Mesenchymal stem cell (in vitro differentiated cells and primary cell): ENCODE measurements around the gene DSCAML1.

Source experiments
- DNase-seq: peaks from one replicate; pipeline ENCODE4 v3.0.0-alpha.2; 2013
- H2AFZ ChIP-seq: one replicate; pipeline ENCODE4 v1.6.1; 2013; ENCODE audit warnings: low read depth, mild to moderate bottlenecking, control low read depth, inconsistent platforms, low read length, moderate library complexity
- H2AK5ac ChIP-seq: 2 replicates; pipeline ENCODE4 v1.6.1; 2013; ENCODE audit warnings: low read length, moderate library complexity, mild to moderate bottlenecking, inconsistent platforms; ENCODE audit not compliant: severe bottlenecking
- H2BK120ac ChIP-seq: one replicate; pipeline ENCODE4 v1.6.1; 2013; ENCODE audit warnings: low read depth, mild to moderate bottlenecking, inconsistent platforms, low read length, moderate library complexity
- H2BK12ac ChIP-seq, 2 experiments: one replicate each; pipeline ENCODE4 v1.6.1; 2013; ENCODE audit warnings: inconsistent platforms in 2 of 2, low read length in 2 of 2, mild to moderate bottlenecking in 2 of 2, moderate library complexity in 2 of 2, control low read depth in 1 of 2
- H2BK15ac ChIP-seq: one replicate; pipeline ENCODE4 v1.6.1; 2013; ENCODE audit warnings: mild to moderate bottlenecking, low read depth, inconsistent platforms; ENCODE audit not compliant: poor library complexity, severe bottlenecking
- H2BK5ac ChIP-seq: 2 replicates; pipeline ENCODE4 v1.6.1; 2013; ENCODE audit warnings: low read depth, mild to moderate bottlenecking, low read length, control low read depth, inconsistent platforms; ENCODE audit not compliant: poor library complexity, severe bottlenecking
- H3K14ac ChIP-seq, 2 experiments: one replicate each; pipeline ENCODE4 v1.6.1; 2013; ENCODE audit warnings: inconsistent platforms in 2 of 2, low read length in 2 of 2, control low read depth in 1 of 2, mild to moderate bottlenecking in 1 of 2, moderate library complexity in 1 of 2
- H3K18ac ChIP-seq, 2 experiments: one replicate each; pipeline ENCODE4 v1.6.1; 2013; ENCODE audit warnings: inconsistent platforms in 2 of 2, low read length in 2 of 2, control low read depth in 1 of 2, low read depth in 1 of 2, mild to moderate bottlenecking in 1 of 2
- H3K23ac ChIP-seq, 2 experiments: one replicate each; pipeline ENCODE4 v1.6.1; 2013; ENCODE audit warnings: inconsistent platforms in 2 of 2, low read length in 2 of 2, mild to moderate bottlenecking in 2 of 2, moderate library complexity in 2 of 2, control low read depth in 1 of 2
- H3K27ac ChIP-seq: 2 replicates; pipeline ENCODE4 v1.5.1; 2013; ENCODE audit warnings: mild to moderate bottlenecking, moderate library complexity, low read length, control low read depth, inconsistent platforms; ENCODE audit not compliant: poor library complexity, severe bottlenecking
- H3K27me3 ChIP-seq, 2 experiments: 2 replicates each; pipeline versions ENCODE4 v1.6.1 to v1.7.0; 2013; ENCODE audit warnings: low read length in 2 of 2, mild to moderate bottlenecking in 2 of 2, moderate library complexity in 2 of 2, control low read depth in 1 of 2, inconsistent platforms in 1 of 2; ENCODE audit not compliant: control insufficient read depth in 1 of 2, insufficient read depth in 1 of 2
- H3K36me3 ChIP-seq, 2 experiments: 2 replicates each; pipeline versions ENCODE4 v1.6.1 to v1.7.0; 2013; ENCODE audit warnings: low read length in 2 of 2, control low read depth in 1 of 2, inconsistent platforms in 1 of 2, low read depth in 1 of 2, mild to moderate bottlenecking in 1 of 2; ENCODE audit not compliant: insufficient read depth in 2 of 2, control insufficient read depth in 1 of 2
- H3K4ac ChIP-seq, 2 experiments: one replicate each; pipeline ENCODE4 v1.6.1; 2013; ENCODE audit warnings: inconsistent platforms in 2 of 2, low read length in 2 of 2, mild to moderate bottlenecking in 2 of 2, moderate library complexity in 2 of 2, control low read depth in 1 of 2, low read depth in 1 of 2
- H3K4me1 ChIP-seq: 2 replicates; pipeline ENCODE4 v1.6.1; 2013; ENCODE audit warnings: low read depth, low read length, control low read depth; ENCODE audit not compliant: control insufficient read depth, insufficient read depth
- H3K4me2 ChIP-seq: 2 replicates; pipeline ENCODE4 v1.6.1; 2013; ENCODE audit warnings: low read length, mild to moderate bottlenecking, inconsistent platforms; ENCODE audit not compliant: poor library complexity, severe bottlenecking
- H3K4me3 ChIP-seq, 2 experiments: 2 replicates each; pipeline versions ENCODE4 v1.5.1 to v1.7.0; 2013; ENCODE audit warnings: low read length in 2 of 2, mild to moderate bottlenecking in 2 of 2, control low read depth in 1 of 2, low read depth in 1 of 2; ENCODE audit not compliant: insufficient read depth in 1 of 2
- H3K79me1 ChIP-seq: replicated peaks from 2 replicates; pipeline ENCODE4 v1.6.1; 2013; ENCODE audit warnings: mild to moderate bottlenecking, control low read depth, low read length, inconsistent platforms; ENCODE audit not compliant: poor library complexity, severe bottlenecking
- H3K9ac ChIP-seq: 2 replicates; pipeline ENCODE4 v1.7.0; 2013; ENCODE audit warnings: mild to moderate bottlenecking, low read length, moderate library complexity
- H3K9me3 ChIP-seq: 2 replicates; pipeline ENCODE4 v1.7.0; 2013; ENCODE audit warnings: mild to moderate bottlenecking, low read length; ENCODE audit not compliant: control insufficient read depth
- H4K8ac ChIP-seq: one replicate; pipeline ENCODE4 v1.6.1; 2013; ENCODE audit warnings: inconsistent platforms, mild to moderate bottlenecking, low read length, moderate library complexity
- H4K91ac ChIP-seq: one replicate; pipeline ENCODE4 v1.6.1; 2013; ENCODE audit warnings: mild to moderate bottlenecking, low read length, inconsistent platforms
- WGBS: methylation state at CpG from one replicate; pipeline ENCODE4 v1.1.7; 2013; ENCODE audit warnings: mixed read lengths; 5-methylcytosine and 5-hydroxymethylcytosine counted together

Gene DSCAML1

GRCh38 chr11:117691218-117691514, 105.8 kb downstream of the DSCAML1 start:
- H3K9ac ChIP-seq, result no peak overlapping the region
- H3K4ac ChIP-seq, result no peak overlapping the region
- no peak overlapping the region for H3K14ac ChIP-seq
- no peak overlapping the region for H3K4me3 ChIP-seq
- no peak for DNase-seq
- H3K23ac ChIP-seq, result no peak overlapping the region
- H3K9me3 ChIP-seq, result no peaks in the 10 kb centered on the region
- no peak overlapping the region for H2BK12ac ChIP-seq
- H3K27ac ChIP-seq, result no peak overlapping the region
- no peak overlapping the region for H3K18ac ChIP-seq
- H3K36me3 ChIP-seq, result no peaks in the 10 kb centered on the region
- H2AFZ ChIP-seq, result no peak overlapping the region
- no peak overlapping the region for H2BK5ac ChIP-seq
- H2BK15ac ChIP-seq, result no peak overlapping the region
- peaks cover 2% of the 10 kb centered on the region for H3K4me1 ChIP-seq
- WGBS, result 93% methylated on average over 2 of the region's 4 CpGs
- H2BK120ac ChIP-seq, result no peak overlapping the region
- H4K91ac ChIP-seq, result no peak overlapping the region
- no peak overlapping the region for H3K4me2 ChIP-seq
- H4K8ac ChIP-seq, result no peak overlapping the region
- H2AK5ac ChIP-seq, result no peak overlapping the region
- peaks cover 1% of the 10 kb centered on the region for H3K79me1 ChIP-seq
- H3K27me3 ChIP-seq, result peaks cover 57 to 79% of the 10 kb centered on the region in 2 experiments

DNA sequence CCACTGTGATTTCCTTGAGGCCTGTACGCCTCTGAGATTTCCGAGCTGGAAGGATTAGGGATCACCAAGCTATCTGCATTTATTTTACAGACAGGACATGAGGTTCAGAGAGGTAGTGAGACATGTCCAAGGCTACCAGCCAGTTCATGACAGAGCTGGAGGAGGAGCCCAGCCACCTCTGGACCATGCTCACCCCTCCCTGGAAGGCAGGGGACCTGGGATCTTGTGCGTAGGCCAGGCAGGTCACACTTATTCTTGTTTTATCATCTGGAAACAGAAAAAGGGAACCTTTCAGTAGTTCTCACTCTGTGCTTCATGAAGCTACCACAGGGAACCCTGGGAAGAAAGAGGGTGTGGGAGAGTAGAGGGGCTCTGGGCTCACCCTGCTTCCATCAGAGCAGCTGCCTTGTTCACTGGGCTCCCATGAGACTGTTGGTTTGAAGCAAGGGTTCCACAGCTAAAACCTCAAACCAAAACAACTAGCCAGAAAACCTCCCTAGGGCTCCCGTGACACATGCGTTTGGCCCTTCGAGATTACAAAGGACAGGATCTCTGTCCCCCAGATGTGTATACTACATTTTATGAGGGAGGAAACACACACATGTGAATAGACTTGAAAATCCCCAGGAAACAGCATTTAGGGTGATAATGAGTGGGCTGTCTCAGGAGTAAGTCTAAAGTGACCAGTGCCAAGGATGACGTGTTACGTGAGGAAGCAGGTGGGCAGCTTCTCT, 106.4 kb downstream of the DSCAML1 start:
- no peak for DNase-seq
- WGBS, result 78% methylated on average over 4 of the region's 8 CpGs
- peak overlapping the region in 1 of 2 experiments; percentile 7 for H3K4me3 ChIP-seq
- no peak overlapping the region for H2BK15ac ChIP-seq
- peaks cover 59 to 80% of the 10 kb centered on the region in 2 experiments for H3K27me3 ChIP-seq
- H3K36me3 ChIP-seq, result no peaks in the 10 kb centered on the region
- no peaks in the 10 kb centered on the region for H3K4me1 ChIP-seq
- no peak overlapping the region for H2BK5ac ChIP-seq
- no peak overlapping the region for H3K9ac ChIP-seq
- H2BK120ac ChIP-seq, result no peak overlapping the region
- no peak overlapping the region for H4K91ac ChIP-seq
- no peak overlapping the region for H3K23ac ChIP-seq
- peaks cover 1% of the 10 kb centered on the region for H3K79me1 ChIP-seq
- H3K4ac ChIP-seq, result no peak overlapping the region
- no peaks in the 10 kb centered on the region for H3K9me3 ChIP-seq
- no peak overlapping the region for H3K4me2 ChIP-seq
- no peak overlapping the region for H2AFZ ChIP-seq
- no peak overlapping the region for H3K27ac ChIP-seq
- H3K18ac ChIP-seq, result no peak overlapping the region
- H3K14ac ChIP-seq, result no peak overlapping the region
- H2AK5ac ChIP-seq, result no peak overlapping the region
- H4K8ac ChIP-seq, result no peak overlapping the region
- no peak overlapping the region for H2BK12ac ChIP-seq

GRCh38 chr11:117688255-117688797, 108.7 kb downstream of the DSCAML1 start:
- H2BK15ac ChIP-seq, result no peak overlapping the region
- peaks cover 3% of the 10 kb centered on the region for H3K79me1 ChIP-seq
- DNase-seq, result no peak
- no peak overlapping the region for H2BK120ac ChIP-seq
- no peak overlapping the region for H3K4me3 ChIP-seq
- no peaks in the 10 kb centered on the region for H3K4me1 ChIP-seq
- H3K9me3 ChIP-seq, result no peaks in the 10 kb centered on the region
- H3K27me3 ChIP-seq, result peaks cover 52 to 74% of the 10 kb centered on the region in 2 experiments
- H3K4ac ChIP-seq, result no peak overlapping the region
- H2AK5ac ChIP-seq, result no peak overlapping the region
- no peak overlapping the region for H2BK12ac ChIP-seq
- H4K91ac ChIP-seq, result no peak overlapping the region
- WGBS, result 81% methylated on average over 1 of the region's 3 CpGs
- H2AFZ ChIP-seq, result no peak overlapping the region
- H3K4me2 ChIP-seq, result no peak overlapping the region
- no peaks in the 10 kb centered on the region for H3K36me3 ChIP-seq
- no peak overlapping the region for H2BK5ac ChIP-seq
- H3K9ac ChIP-seq, result no peak overlapping the region
- H3K14ac ChIP-seq, result no peak overlapping the region
- no peak overlapping the region for H3K23ac ChIP-seq
- H3K18ac ChIP-seq, result no peak overlapping the region
- H4K8ac ChIP-seq, result no peak overlapping the region
- H3K27ac ChIP-seq, result no peak overlapping the region

DNA sequence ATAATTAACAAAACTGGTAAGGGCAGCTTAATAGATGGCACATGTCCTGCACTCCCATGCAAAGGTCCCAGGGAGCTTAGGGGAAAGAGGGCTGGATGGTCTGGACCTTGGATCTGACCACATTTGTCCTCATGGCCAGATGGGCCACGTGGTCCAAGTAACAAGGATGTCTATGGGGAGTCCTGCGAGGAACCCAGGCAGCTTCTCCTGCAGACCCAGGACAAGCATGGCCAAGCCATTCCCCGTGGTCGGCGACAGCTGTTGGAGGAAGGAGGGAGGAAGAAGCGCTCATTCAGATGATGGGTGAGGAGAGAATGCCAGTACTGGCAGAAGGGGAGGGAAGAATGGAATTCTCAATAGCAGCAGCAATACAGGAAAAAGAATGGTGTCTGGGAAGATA, 109.2 kb downstream of the DSCAML1 start:
- H2BK15ac ChIP-seq, result no peak overlapping the region
- H3K4me3 ChIP-seq, result no peak overlapping the region
- H3K9ac ChIP-seq, result no peak overlapping the region

More for the DNA sequence above, 109.2 kb downstream of the DSCAML1 start:
- Histone ChIP-seq H2BK120ac (no peak overlapping the region), H3K27me3 (peaks cover 46 to 74% of the 10 kb centered on the region in 2 experiments), H3K9me3 (no peaks in the 10 kb centered on the region), H3K36me3 (no peaks in the 10 kb centered on the region), H4K8ac (no peak overlapping the region), H2AFZ (no peak overlapping the region), H3K4ac (no peak overlapping the region), H3K14ac (no peak overlapping the region), H2AK5ac (no peak overlapping the region), H3K18ac (no peak overlapping the region), H4K91ac (no peak overlapping the region), H2BK5ac (no peak overlapping the region), H3K27ac (no peak overlapping the region), H3K79me1 (peaks cover 3% of the 10 kb centered on the region), H3K4me2 (no peak overlapping the region), H3K23ac (no peak overlapping the region), H3K4me1 (no peaks in the 10 kb centered on the region), H2BK12ac (no peak overlapping the region)
- DNase-seq, result no peak
- 82% methylated on average over 6 of the region's 6 CpGs for WGBS
